Kidney epithelial cell (primary cell): Measurements from ENCODE around the gene FILIP1L. TPM values are rescaled to one million over a fixed set of nuclear protein-coding genes. Genes with fewer than 3 reads are reported as not detected.

Source experiments
- DNase-seq: peaks from one replicate; pipeline ENCODE4 v3.0.0-alpha.2; 2010; ENCODE audit warnings: low read depth
- H3K27me3 ChIP-seq: 2 replicates; pipeline ENCODE4 v1.6.0; 2011; ENCODE audit warnings: low read length; ENCODE audit not compliant: control insufficient read depth, insufficient read depth
- H3K36me3 ChIP-seq: 2 replicates; pipeline ENCODE4 v1.5.1; 2011; ENCODE audit warnings: low read length; ENCODE audit not compliant: control insufficient read depth, insufficient read depth
- H3K4me3 ChIP-seq: 2 replicates; pipeline ENCODE4 v1.5.1; 2011; ENCODE audit warnings: low read depth, mild to moderate bottlenecking, control low read depth, low read length
- total RNA-seq: library from RNA; depleted of rRNA; stranded (reverse); fragments of >200 nt; gene quantifications from 2 replicates; pipeline ENCODE4 v1.2.3, GENCODE V29; 2015
- TF ChIP-seq, protein P1 (sequence below): IDR thresholded peaks from 2 replicates; pipeline ENCODE4 v1.5.1; 2011; ENCODE audit warnings: mild to moderate bottlenecking, moderate library complexity, low read length, control low read depth, inconsistent platforms; ENCODE audit not compliant: insufficient read depth, poor library complexity, severe bottlenecking

The FILIP1L gene
- total RNA-seq, 1 donor from 2014 or later = 15.6 TPM

DNA sequence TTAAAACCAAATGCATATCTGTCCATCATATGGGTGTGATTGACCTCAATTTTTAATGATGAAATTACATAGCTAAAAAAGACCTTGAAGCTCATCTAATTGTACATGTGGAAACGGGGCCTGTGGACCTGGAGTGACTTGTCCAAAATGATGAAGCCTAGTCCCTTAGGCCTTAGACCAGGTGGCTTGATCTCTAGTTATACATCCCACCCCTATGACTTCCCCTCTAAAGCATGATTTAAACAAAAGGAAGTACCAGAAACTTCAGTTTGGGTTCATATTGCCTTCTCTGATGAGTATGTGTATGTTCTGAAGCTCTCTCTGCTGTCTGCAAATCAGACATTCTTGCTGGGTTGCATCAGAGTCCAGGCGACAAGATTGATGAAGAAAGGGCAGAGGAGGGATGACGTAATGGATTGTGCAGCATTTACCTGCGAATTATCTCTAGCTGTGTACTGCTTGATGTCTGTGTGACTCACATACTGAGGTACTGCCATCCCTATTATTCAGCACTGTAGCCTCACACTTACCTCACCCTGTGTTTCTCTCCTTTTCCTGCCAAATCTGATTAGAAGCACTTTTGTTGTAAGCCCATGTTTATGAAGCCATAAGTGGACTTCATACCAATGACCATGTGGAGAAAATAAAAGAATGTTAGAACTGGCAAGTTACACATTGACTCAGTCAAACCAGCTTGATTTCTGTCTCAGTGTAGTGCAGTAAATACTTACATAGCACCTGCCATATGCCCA is 111.5 kb downstream of the FILIP1L start:
- Histone ChIP-seq H3K36me3 (no peaks in the 10 kb centered on the region), H3K4me3 (no peak overlapping the region), H3K27me3 (no peaks in the 10 kb centered on the region)
- TF ChIP-seq, protein P1, sequence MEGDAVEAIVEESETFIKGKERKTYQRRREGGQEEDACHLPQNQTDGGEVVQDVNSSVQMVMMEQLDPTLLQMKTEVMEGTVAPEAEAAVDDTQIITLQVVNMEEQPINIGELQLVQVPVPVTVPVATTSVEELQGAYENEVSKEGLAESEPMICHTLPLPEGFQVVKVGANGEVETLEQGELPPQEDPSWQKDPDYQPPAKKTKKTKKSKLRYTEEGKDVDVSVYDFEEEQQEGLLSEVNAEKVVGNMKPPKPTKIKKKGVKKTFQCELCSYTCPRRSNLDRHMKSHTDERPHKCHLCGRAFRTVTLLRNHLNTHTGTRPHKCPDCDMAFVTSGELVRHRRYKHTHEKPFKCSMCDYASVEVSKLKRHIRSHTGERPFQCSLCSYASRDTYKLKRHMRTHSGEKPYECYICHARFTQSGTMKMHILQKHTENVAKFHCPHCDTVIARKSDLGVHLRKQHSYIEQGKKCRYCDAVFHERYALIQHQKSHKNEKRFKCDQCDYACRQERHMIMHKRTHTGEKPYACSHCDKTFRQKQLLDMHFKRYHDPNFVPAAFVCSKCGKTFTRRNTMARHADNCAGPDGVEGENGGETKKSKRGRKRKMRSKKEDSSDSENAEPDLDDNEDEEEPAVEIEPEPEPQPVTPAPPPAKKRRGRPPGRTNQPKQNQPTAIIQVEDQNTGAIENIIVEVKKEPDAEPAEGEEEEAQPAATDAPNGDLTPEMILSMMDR = no peak
- peak; percentile 98 for DNase-seq

DNA sequence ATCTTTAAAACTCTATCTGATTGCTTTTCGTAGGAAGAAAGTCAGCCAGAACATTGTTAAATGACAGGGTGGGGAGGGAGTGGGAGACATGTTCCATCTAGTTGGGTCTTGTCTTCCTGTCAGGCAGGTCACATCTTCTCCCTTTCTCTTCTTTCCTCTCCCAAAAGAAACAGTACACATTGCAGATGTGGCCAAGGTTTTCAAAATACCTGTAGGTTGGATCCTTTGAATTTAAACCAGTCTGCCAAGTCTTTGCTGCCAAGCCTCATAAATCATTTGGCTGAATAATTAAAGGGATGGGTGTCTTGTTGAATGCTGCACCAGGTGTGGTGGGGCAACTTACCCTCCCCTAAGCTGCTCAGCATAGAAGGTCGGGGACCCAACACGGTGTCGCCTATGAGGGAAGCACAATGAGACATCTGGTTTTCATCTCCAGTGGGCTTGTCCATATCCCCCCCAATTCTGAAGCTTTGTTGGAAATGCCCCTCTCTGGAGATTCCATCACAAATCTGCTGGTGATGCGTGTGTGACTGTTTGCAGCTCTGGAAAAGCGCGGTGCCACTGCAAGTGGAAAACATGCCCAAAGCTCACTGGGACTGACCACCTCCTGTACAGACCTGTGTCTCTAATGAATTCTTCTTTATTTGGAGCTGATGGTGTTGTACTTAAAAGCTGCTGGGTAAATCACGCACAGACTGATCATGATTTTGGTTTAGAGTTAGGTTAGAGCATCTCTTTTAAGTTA is 112.6 kb downstream of the FILIP1L start:
- no peaks in the 10 kb centered on the region for H3K27me3 ChIP-seq
- DNase-seq = no peak
- no peak overlapping the region for H3K4me3 ChIP-seq
- no peaks in the 10 kb centered on the region for H3K36me3 ChIP-seq
- TF ChIP-seq, protein P1 = no peak

DNA sequence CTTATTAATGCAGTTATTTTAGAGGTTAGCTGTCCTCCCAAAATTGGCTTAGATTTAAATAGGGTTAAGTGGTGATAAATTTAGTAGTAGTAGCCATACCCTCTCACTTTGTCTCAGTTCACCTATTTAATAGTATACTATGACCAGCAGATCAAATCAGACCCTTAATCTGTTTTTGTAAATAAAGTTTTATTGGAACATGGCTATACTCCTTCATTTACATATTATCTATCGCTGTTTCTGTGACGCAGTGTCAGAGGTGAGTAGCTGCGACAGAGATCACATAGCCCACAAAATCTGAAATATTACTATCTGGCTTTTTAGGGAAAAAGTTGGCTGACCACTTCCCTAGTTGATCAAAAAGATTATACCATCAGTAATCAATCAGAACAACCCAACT is 113.2 kb downstream of the FILIP1L start:
- TF ChIP-seq, protein P1 = no peak
- H3K27me3 ChIP-seq = no peaks in the 10 kb centered on the region
- no peaks in the 10 kb centered on the region for H3K36me3 ChIP-seq
- no peak for DNase-seq
- no peak overlapping the region for H3K4me3 ChIP-seq

DNA sequence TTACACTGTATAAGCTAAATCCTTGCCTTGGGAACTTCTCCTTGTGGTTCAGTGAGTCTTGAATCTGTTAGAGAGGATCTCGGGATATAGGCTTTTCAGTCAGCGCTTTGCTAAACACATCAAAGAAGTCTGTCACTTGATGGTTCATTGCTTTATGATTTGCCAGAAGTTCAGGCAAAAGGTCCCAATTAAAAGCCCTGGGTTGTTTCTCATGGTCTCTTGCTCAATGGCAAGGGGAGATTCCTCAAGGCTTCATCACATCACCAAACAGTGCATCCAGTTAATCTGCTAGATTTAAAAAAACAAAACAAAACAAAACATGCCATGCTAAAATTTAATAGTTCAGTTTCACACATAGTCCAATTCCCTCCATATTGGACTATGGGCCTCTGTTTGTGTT is 114.8 kb downstream of the FILIP1L start:
- Histone ChIP-seq H3K4me3 (no peak overlapping the region), H3K27me3 (no peaks in the 10 kb centered on the region), H3K36me3 (no peaks in the 10 kb centered on the region)
- TF ChIP-seq, protein P1 = no peak
- no peak for DNase-seq

DNA sequence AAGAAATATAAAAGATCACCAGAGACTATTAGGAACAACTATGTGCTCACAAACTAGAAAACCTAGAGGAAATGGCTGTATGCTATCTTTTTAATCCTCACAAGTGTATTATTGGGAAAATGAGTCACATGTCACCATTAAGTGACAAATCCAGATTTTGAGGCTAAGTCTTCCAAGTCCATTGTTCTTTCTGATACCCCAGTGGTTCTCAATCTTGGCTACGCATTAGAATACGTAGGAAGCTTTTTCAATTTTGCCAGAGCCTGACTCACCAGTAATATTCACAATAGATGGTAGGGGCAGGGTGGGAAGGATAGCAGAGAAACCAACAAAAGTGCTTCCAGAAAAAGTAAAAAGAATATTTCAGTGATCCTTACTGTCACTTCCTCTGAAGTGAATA is 117.0 kb downstream of the FILIP1L start:
- DNase-seq = no peak
- no peaks in the 10 kb centered on the region for H3K36me3 ChIP-seq
- H3K27me3 ChIP-seq = no peaks in the 10 kb centered on the region
- TF ChIP-seq, protein P1 = no peak
- H3K4me3 ChIP-seq = no peak overlapping the region
